GM23338 (cell line): Measurements from ENCODE around the gene EIF2A. TPM values are rescaled to one million over a fixed set of nuclear protein-coding genes. Genes with fewer than 3 reads are reported as not detected.

Source experiments
- ATAC-seq: fragments of 200-7000 bp; cut with Tn5 transposase; 3 replicates; pipeline ENCODE4 v1.9.1; 2020
- DNase-seq: peaks from one replicate; pipeline ENCODE4 v3.0.0-alpha.2; 2015; ENCODE audit warnings: low spot score
- H2AFZ ChIP-seq: fragments of 200-600 bp; sonication (generic); 2 replicates; pipeline ENCODE4 v1.8.0; 2016; ENCODE audit warnings: antibody characterized with exemption, mild to moderate bottlenecking, moderate library complexity
- H3F3A ChIP-seq: fragments of 200-600 bp; sonication (generic); replicated peaks from 2 replicates; pipeline ENCODE4 v1.8.0; 2017; ENCODE audit warnings: antibody characterized with exemption, mixed run types, low read depth
- H3K27ac ChIP-seq: fragments of 200-600 bp; sonication (generic); 2 replicates; pipeline ENCODE4 v1.6.1; 2016; ENCODE audit warnings: low read depth
- H3K27me3 ChIP-seq: fragments of 200-600 bp; sonication (generic); 2 replicates; pipeline ENCODE4 v1.8.0; 2016; ENCODE audit warnings: mild to moderate bottlenecking, mixed run types, moderate library complexity; ENCODE audit not compliant: insufficient read depth
- H3K36me3 ChIP-seq: fragments of 200-600 bp; sonication (generic); 2 replicates; pipeline ENCODE4 v1.8.0; 2016; ENCODE audit warnings: mild to moderate bottlenecking; ENCODE audit not compliant: insufficient read depth
- H3K4me1 ChIP-seq: fragments of 200-600 bp; sonication (generic); 2 replicates; pipeline ENCODE4 v1.8.0; 2016; ENCODE audit warnings: mild to moderate bottlenecking, moderate library complexity; ENCODE audit not compliant: insufficient read depth
- H3K4me2 ChIP-seq: fragments of 200-600 bp; sonication (generic); 2 replicates; pipeline ENCODE4 v1.7.1; 2017; ENCODE audit warnings: mixed run types
- H3K4me3 ChIP-seq: fragments of 200-600 bp; sonication (generic); 2 replicates; pipeline ENCODE4 v1.6.1; 2016; ENCODE audit warnings: mixed run types
- H3K79me2 ChIP-seq: fragments of 200-600 bp; sonication (generic); replicated peaks from 2 replicates; pipeline ENCODE4 v1.8.0; 2017; ENCODE audit warnings: mild to moderate bottlenecking; ENCODE audit not compliant: insufficient read depth
- H3K9me2 ChIP-seq: fragments of 200-600 bp; sonication (generic); 2 replicates; pipeline ENCODE4 v1.8.0; 2017; ENCODE audit not compliant: insufficient read depth
- H4K20me1 ChIP-seq: fragments of 200-600 bp; sonication (generic); replicated peaks from 2 replicates; pipeline ENCODE4 v1.8.0; 2017; ENCODE audit warnings: mild to moderate bottlenecking; ENCODE audit not compliant: insufficient read depth
- H3K27ac Mint-ChIP-seq: 2 replicates; pipeline ENCODE4 v1.8.0; 2020; ENCODE audit warnings: inconsistent platforms, mild to moderate bottlenecking, moderate library complexity, mixed read lengths
- H3K27me3 Mint-ChIP-seq: 3 replicates; pipeline ENCODE4 v1.8.0; 2022; ENCODE audit warnings: low read depth, mild to moderate bottlenecking, moderate library complexity, mixed read lengths, inconsistent platforms; ENCODE audit not compliant: insufficient read depth, poor library complexity
- H3K36me3 Mint-ChIP-seq: 3 replicates; pipeline ENCODE4 v1.8.0; 2021; ENCODE audit warnings: low read depth, mild to moderate bottlenecking, inconsistent platforms, moderate library complexity, mixed read lengths
- H3K4me1 Mint-ChIP-seq: 3 replicates; pipeline ENCODE4 v1.8.0; 2020; ENCODE audit warnings: mild to moderate bottlenecking, inconsistent platforms, mixed read lengths
- H3K4me3 Mint-ChIP-seq: 3 replicates; pipeline ENCODE4 v1.8.0; 2021; ENCODE audit warnings: moderate library complexity, mild to moderate bottlenecking, inconsistent platforms, mixed read lengths
- H3K9me3 Mint-ChIP-seq: 3 replicates; pipeline ENCODE4 v1.8.0; 2020; ENCODE audit warnings: moderate library complexity, mild to moderate bottlenecking, inconsistent platforms, mixed read lengths
- CREB1 ChIP-seq: fragments of 250-450 bp; sonication (Bioruptor Pico); IDR thresholded peaks from 2 replicates; pipeline ENCODE4 v1.5.0; 2020; ENCODE audit warnings: low read depth, mild to moderate bottlenecking, moderate library complexity
- EZH2 ChIP-seq: fragments of 200-600 bp; sonication (generic); IDR thresholded peaks from one replicate; pipeline ENCODE4 v1.8.0; 2017; ENCODE audit warnings: antibody characterized with exemption, mild to moderate bottlenecking, low read depth; ENCODE audit not compliant: unreplicated experiment
- EZH2phosphoT487 ChIP-seq: fragments of 200-600 bp; sonication (generic); IDR thresholded peaks from one replicate; pipeline ENCODE4 v1.8.1; 2018; ENCODE audit warnings: antibody characterized with exemption; ENCODE audit not compliant: unreplicated experiment
- JUNB ChIP-seq: IDR thresholded peaks from one replicate; pipeline ENCODE4 v1.6.1; 2016; ENCODE audit warnings: antibody characterized with exemption; ENCODE audit not compliant: unreplicated experiment
- NANOG ChIP-seq: IDR thresholded peaks from 2 replicates; pipeline ENCODE4 v1.6.1; 2016; ENCODE audit warnings: antibody characterized with exemption, borderline replicate concordance
- POLR2AphosphoS5 ChIP-seq: IDR thresholded peaks from 2 replicates; pipeline ENCODE4 v1.6.1; 2016; ENCODE audit warnings: antibody characterized with exemption, low read depth
- STAT1 ChIP-seq: IDR thresholded peaks from one replicate; pipeline ENCODE4 v1.6.1; 2016; ENCODE audit warnings: antibody characterized with exemption; ENCODE audit not compliant: unreplicated experiment
- ZNF331 ChIP-seq: fragments of 250-450 bp; sonication (Bioruptor Pico); IDR thresholded peaks from 2 replicates; pipeline ENCODE4 v1.5.0; 2020; ENCODE audit warnings: low read depth, mild to moderate bottlenecking, moderate library complexity
- polyA plus RNA-seq: library from polyadenylated mRNA; unstranded; fragments of >200 nt; fragmentation: Nextera tagmentation; extraction: Ambion mirVana; gene quantifications from 2 replicates; pipeline ENCODE4 v1.2.1, GENCODE V29; 2016
- total RNA-seq: library from RNA; depleted of rRNA; stranded (reverse); fragments of >200 nt; shearing (Covaris generic); gene quantifications from 2 replicates; pipeline ENCODE4 v1.2.3, GENCODE V29; 2014
- TF ChIP-seq, protein P1 (sequence below): IDR thresholded peaks from one replicate; pipeline ENCODE4 v1.6.1; 2018; ENCODE audit warnings: antibody characterized with exemption; ENCODE audit not compliant: unreplicated experiment
- TF ChIP-seq, protein P2 (sequence below): fragments of 250-450 bp; sonication (Bioruptor Pico); IDR thresholded peaks from 2 replicates; pipeline ENCODE4 v1.5.0; 2020; ENCODE audit warnings: mild to moderate bottlenecking, moderate library complexity

EIF2A gene
- total and polyA plus RNA-seq, 2 experiments from 2014 or later = 95.2 to 153 TPM

DNA sequence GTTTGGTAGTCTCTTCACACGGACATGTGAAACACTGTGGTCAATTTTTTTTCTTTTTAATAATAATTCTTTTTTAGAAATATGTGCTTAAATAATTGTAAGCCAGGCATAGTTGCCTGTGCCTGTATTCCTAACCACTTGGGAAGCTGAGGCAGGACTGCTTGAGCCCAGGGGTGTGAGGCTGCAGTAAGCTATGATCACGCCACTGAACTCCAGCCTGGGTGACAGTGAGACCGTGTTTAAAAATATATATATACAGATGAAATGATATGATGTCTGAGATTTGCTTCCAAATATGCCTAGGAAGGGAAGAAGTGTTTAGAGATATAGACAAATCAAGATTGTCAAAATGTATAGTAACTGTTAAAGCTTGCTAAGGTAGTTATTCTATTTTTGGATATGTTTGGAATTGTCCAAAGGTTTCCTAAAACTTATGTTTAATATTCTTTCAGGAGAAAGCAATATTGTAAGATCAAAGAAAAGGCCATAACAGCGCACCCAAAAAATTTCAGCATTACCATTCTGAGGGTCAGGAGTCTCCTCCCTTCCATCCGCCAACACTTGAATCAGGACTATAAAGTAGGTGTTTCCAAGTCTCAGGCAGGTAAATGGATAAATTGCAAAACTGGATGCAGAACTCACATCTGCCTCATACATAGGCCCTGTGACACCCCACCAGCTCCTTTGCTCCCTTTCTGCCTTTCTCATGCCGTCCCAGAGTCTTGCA is 56.0 kb downstream of the EIF2A start:
- ATAC-seq (peak; percentile 2; the same call in 2 of the 3 replicates), DNase-seq (no peak)
- peak overlapping the region; percentile 98 for H3K27ac Mint-ChIP-seq
- peak overlapping the region; percentile 83 for H3K27ac ChIP-seq
- H3K79me2 ChIP-seq = peaks cover 62% of the 10 kb centered on the region
- peaks cover 52% of the 10 kb centered on the region for H3K4me1 ChIP-seq
- no peaks in the 10 kb centered on the region for H3K27me3 ChIP-seq
- peaks cover 2% of the 10 kb centered on the region; the same call in 1 of the 2 replicates for H4K20me1 ChIP-seq
- peaks cover 15% of the 10 kb centered on the region for H3K27me3 Mint-ChIP-seq
- H3K4me1 Mint-ChIP-seq = peaks cover 59% of the 10 kb centered on the region
- H3K9me3 Mint-ChIP-seq = no peaks in the 10 kb centered on the region
- H3K9me2 ChIP-seq = no peaks in the 10 kb centered on the region
- TF ChIP-seq, protein P1, sequence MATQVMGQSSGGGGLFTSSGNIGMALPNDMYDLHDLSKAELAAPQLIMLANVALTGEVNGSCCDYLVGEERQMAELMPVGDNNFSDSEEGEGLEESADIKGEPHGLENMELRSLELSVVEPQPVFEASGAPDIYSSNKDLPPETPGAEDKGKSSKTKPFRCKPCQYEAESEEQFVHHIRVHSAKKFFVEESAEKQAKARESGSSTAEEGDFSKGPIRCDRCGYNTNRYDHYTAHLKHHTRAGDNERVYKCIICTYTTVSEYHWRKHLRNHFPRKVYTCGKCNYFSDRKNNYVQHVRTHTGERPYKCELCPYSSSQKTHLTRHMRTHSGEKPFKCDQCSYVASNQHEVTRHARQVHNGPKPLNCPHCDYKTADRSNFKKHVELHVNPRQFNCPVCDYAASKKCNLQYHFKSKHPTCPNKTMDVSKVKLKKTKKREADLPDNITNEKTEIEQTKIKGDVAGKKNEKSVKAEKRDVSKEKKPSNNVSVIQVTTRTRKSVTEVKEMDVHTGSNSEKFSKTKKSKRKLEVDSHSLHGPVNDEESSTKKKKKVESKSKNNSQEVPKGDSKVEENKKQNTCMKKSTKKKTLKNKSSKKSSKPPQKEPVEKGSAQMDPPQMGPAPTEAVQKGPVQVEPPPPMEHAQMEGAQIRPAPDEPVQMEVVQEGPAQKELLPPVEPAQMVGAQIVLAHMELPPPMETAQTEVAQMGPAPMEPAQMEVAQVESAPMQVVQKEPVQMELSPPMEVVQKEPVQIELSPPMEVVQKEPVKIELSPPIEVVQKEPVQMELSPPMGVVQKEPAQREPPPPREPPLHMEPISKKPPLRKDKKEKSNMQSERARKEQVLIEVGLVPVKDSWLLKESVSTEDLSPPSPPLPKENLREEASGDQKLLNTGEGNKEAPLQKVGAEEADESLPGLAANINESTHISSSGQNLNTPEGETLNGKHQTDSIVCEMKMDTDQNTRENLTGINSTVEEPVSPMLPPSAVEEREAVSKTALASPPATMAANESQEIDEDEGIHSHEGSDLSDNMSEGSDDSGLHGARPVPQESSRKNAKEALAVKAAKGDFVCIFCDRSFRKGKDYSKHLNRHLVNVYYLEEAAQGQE = no peak
- TF ChIP-seq EZH2 (no peak), CREB1 (0 out of 2 replicates have a peak, but pooled peaks have one; percentile 28)
- no peaks in the 10 kb centered on the region for H3K36me3 ChIP-seq
- peaks cover 23% of the 10 kb centered on the region; the same call in 2 of the 3 replicates for H3K36me3 Mint-ChIP-seq
- H3F3A ChIP-seq = no peaks in the 10 kb centered on the region
- H3K4me3 Mint-ChIP-seq = peak overlapping the region; percentile 93
- peak overlapping the region; percentile 90 for H3K4me2 ChIP-seq
- H3K4me3 ChIP-seq = peak overlapping the region; percentile 81
- H2AFZ ChIP-seq = no peak overlapping the region

DNA sequence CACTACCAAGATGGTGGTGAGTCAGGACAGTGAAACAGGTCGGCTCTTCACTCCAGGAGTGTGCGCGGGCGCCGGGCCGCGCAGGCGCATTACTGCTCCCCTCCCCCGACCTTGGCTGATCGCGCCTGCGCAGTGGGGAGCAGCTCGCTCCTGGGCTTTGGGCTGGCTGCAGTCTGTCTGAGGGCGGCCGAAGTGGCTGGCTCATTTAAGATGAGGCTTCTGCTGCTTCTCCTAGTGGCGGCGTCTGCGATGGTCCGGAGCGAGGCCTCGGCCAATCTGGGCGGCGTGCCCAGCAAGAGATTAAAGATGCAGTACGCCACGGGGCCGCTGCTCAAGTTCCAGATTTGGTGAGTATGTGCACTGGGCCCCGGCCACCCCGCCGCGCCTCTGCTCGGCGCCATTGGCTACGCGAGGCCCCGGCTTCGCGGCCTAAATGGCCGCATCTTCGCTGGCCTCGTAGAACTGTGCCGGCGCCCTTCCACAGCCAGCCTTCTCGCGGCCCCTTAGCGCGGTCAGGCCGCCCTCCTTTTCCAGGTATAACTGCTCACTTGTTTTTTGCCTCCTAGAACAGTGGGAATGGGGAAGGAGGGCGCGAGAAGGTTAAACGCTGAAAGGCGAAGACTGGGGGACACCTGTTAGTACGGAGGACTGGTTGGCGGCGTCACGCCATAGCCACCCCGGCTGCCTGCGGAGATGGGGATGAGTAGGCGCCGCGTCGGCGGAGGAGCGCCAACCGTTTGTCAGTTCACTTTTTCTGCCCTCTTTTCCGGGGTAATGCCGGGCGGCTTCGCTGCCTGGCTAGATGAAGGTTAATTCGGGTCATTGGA is 56.8 kb downstream of the EIF2A start, which contains the start of gene SELENOT:
SELENOT (plus strand) TSS at position 169 of the 827 bp plus-strand sequence; CDS start at position 211, 42 bp downstream.
- Histone ChIP-seq H3K4me3 (peak within 1 kb of the TSS; percentile 81), H2AFZ (no peak within 1 kb of the TSS), H3K36me3 (no peaks in the 10 kb centered on the region), H3K27ac (peak within 1 kb of the TSS; percentile 83), H3K9me2 (no peaks in the 10 kb centered on the region), H4K20me1 (peaks cover 2% of the 10 kb centered on the region; the same call in 1 of the 2 replicates), H3K27me3 (no peaks in the 10 kb centered on the region), H3K4me2 (peak within 1 kb of the TSS; percentile 90), H3K4me1 (peaks cover 56% of the 10 kb centered on the region), H3F3A (no peaks in the 10 kb centered on the region), H3K79me2 (peaks cover 63% of the 10 kb centered on the region)
- peaks cover 59% of the 10 kb centered on the region for H3K4me1 Mint-ChIP-seq
- H3K36me3 Mint-ChIP-seq = peaks cover 23% of the 10 kb centered on the region; the same call in 2 of the 3 replicates
- H3K27me3 Mint-ChIP-seq = peaks cover 15% of the 10 kb centered on the region
- ATAC-seq (peak; percentile 78), DNase-seq (peak; percentile 94)
- peak within 1 kb of the TSS; percentile 93 for H3K4me3 Mint-ChIP-seq
- H3K9me3 Mint-ChIP-seq = no peaks in the 10 kb centered on the region
- H3K27ac Mint-ChIP-seq = peak within 1 kb of the TSS; percentile 98
- TF ChIP-seq, protein P2, sequence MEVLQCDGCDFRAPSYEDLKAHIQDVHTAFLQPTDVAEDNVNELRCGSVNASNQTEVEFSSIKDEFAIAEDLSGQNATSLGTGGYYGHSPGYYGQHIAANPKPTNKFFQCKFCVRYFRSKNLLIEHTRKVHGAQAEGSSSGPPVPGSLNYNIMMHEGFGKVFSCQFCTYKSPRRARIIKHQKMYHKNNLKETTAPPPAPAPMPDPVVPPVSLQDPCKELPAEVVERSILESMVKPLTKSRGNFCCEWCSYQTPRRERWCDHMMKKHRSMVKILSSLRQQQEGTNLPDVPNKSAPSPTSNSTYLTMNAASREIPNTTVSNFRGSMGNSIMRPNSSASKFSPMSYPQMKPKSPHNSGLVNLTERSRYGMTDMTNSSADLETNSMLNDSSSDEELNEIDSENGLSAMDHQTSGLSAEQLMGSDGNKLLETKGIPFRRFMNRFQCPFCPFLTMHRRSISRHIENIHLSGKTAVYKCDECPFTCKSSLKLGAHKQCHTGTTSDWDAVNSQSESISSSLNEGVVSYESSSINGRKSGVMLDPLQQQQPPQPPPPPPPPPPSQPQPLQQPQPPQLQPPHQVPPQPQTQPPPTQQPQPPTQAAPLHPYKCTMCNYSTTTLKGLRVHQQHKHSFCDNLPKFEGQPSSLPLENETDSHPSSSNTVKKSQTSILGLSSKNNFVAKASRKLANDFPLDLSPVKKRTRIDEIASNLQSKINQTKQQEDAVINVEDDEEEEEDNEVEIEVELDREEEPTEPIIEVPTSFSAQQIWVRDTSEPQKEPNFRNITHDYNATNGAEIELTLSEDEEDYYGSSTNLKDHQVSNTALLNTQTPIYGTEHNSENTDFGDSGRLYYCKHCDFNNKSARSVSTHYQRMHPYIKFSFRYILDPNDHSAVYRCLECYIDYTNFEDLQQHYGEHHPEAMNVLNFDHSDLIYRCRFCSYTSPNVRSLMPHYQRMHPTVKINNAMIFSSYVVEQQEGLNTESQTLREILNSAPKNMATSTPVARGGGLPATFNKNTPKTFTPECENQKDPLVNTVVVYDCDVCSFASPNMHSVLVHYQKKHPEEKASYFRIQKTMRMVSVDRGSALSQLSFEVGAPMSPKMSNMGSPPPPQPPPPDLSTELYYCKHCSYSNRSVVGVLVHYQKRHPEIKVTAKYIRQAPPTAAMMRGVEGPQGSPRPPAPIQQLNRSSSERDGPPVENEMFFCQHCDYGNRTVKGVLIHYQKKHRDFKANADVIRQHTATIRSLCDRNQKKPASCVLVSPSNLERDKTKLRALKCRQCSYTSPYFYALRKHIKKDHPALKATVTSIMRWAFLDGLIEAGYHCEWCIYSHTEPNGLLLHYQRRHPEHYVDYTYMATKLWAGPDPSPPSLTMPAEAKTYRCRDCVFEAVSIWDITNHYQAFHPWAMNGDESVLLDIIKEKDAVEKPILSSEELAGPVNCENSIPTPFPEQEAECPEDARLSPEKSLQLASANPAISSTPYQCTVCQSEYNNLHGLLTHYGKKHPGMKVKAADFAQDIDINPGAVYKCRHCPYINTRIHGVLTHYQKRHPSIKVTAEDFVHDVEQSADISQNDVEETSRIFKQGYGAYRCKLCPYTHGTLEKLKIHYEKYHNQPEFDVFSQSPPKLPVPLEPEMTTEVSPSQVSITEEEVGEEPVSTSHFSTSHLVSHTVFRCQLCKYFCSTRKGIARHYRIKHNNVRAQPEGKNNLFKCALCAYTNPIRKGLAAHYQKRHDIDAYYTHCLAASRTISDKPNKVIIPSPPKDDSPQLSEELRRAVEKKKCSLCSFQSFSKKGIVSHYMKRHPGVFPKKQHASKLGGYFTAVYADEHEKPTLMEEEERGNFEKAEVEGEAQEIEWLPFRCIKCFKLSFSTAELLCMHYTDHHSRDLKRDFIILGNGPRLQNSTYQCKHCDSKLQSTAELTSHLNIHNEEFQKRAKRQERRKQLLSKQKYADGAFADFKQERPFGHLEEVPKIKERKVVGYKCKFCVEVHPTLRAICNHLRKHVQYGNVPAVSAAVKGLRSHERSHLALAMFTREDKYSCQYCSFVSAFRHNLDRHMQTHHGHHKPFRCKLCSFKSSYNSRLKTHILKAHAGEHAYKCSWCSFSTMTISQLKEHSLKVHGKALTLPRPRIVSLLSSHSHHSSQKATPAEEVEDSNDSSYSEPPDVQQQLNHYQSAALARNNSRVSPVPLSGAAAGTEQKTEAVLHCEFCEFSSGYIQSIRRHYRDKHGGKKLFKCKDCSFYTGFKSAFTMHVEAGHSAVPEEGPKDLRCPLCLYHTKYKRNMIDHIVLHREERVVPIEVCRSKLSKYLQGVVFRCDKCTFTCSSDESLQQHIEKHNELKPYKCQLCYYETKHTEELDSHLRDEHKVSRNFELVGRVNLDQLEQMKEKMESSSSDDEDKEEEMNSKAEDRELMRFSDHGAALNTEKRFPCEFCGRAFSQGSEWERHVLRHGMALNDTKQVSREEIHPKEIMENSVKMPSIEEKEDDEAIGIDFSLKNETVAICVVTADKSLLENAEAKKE (CRISPR knock-in tag) = no peak
- TF ChIP-seq POLR2AphosphoS5 (peak; percentile 99), ZNF331 (CRISPR knock-in tag) (no peak), NANOG (no peak), STAT1 (no peak), EZH2 (no peak), EZH2phosphoT487 (no peak), JUNB (no peak)
